OCI-LY3 (cell line): ENCODE measurements around the gene PADI3.
"Not testable (repeated sequence)": the region's sequence is repeated elsewhere in the genome, so short reads cannot be mapped to it uniquely, and the experiment has no call there.

Experiments used
- CTCF ChIP-seq: fragments of 200-600, 300-600 bp; sonication (generic); IDR thresholded peaks from 2 replicates; pipeline ENCODE4 v1.5.1; 2014; ENCODE audit warnings: antibody characterized with exemption, low read length, low read depth
- EZH2phosphoT487 ChIP-seq: fragments of 200-600 bp; shearing (Covaris generic); IDR thresholded peaks from 2 replicates; pipeline ENCODE4 v1.6.1; 2018; ENCODE audit warnings: antibody characterized with exemption, mixed run types, low read depth

DNA sequence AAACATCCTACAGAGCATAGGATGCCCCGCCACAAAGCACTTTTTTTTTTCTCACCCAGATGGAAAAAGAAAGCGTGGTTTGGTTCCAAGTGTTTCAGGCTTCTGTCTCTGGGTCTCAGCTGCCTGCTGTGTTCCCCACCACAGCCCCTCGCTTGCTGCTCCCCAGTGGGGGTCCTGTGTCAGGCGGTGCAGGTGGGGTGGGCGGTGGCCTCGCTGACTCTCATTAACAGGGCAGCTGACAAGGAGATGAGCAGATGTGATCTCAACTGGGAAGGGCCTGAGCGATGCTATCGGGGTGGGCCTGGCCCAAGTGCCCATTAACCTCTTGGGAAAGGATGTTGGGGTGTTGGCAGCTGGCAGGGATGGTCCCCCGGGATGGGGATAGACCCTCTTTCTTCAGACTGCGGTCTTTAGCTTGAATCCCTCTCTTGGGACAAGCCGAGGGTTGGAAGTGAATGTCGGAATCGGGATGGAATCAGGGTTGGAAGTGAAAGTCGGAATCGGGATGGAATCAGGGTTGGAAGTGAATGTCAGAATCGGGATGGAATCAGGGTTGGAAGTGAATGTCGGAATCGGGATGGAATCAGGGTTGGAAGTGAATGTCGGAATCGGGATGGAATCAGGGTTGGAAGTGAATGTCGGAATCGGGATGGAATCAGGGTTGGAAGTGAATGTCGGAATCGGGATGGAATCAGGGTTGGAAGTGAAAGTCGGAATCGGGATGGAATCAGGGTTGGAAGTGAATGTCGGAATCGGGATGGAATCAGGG is 7.7 kb upstream of the PADI3 start:
- not testable (repeated sequence) for TF ChIP-seq CTCF, EZH2phosphoT487
